Hematopoietic multipotent progenitor cell treated with erythropoietin and hydrocortisone succinate and interleukin-3 and kit ligand, for 4 days (in vitro differentiated cells): ENCODE measurements around the gene CPD.
A peak's percentile ranks its signal among the peaks of the same experiment; 100 is the strongest.

Experiments used
- DNase-seq: peaks from one replicate; pipeline ENCODE4 v3.0.0-alpha.2; 2015

The CPD gene

GRCh38 chr17:30357476-30357875 lies 21.3 kb upstream of the CPD start:
- DNase-seq, result no peak

GRCh38 chr17:30358055-30358760 lies 20.5 kb upstream of the CPD start:
- DNase-seq, result no peak

GRCh38 chr17:30360086-30360808 lies 18.5 kb upstream of the CPD start:
- peak; percentile 76 for DNase-seq

- no peak for DNase-seq
These were observed 16.9 kb upstream of the CPD start for GRCh38 chr17:30361766-30362279.

GRCh38 chr17:30363715-30364202 lies 15.0 kb upstream of the CPD start:
- peak; percentile 70 for DNase-seq

- no peak for DNase-seq
These were observed 12.2 kb upstream of the CPD start for GRCh38 chr17:30366536-30366935.

GRCh38 chr17:30368912-30369720 lies 9.6 kb upstream of the CPD start:
- peak; percentile 13 for DNase-seq

GRCh38 chr17:30369995-30370394 lies 8.7 kb upstream of the CPD start:
- no peak for DNase-seq

GRCh38 chr17:30372755-30373154 lies 6.0 kb upstream of the CPD start:
- DNase-seq, result no peak

- no peak for DNase-seq
These were observed 3.1 kb upstream of the CPD start for GRCh38 chr17:30375661-30376060.

GRCh38 chr17:30376621-30377452 lies 1.9 kb upstream of the CPD start:
- DNase-seq, result no peak

- no peak for DNase-seq
These were observed 1.0 kb upstream of the CPD start for GRCh38 chr17:30377574-30378240.

- peak; percentile 63 for DNase-seq
These were observed 394 bp upstream of the CPD start for GRCh38 chr17:30378241-30378824.

GRCh38 chr17:30379303-30379902 lies 676 bp downstream of the CPD start:
- DNase-seq, result peak; percentile 29

GRCh38 chr17:30379903-30380381 lies 1.2 kb downstream of the CPD start:
- DNase-seq, result peak; percentile 37

- DNase-seq, result no peak
These were observed 2.1 kb downstream of the CPD start for GRCh38 chr17:30380643-30381339.

GRCh38 chr17:30381340-30381659 lies 2.6 kb downstream of the CPD start:
- no peak for DNase-seq

- DNase-seq, result no peak
These were observed 3.6 kb downstream of the CPD start for GRCh38 chr17:30382345-30382744.

- DNase-seq, result no peak
These were observed 9.8 kb downstream of the CPD start for GRCh38 chr17:30388321-30389179.
